Esophagus muscularis mucosa (tissue), 4 donors: ENCODE results near the gene PIP.

Experiments used
- EP300 ChIP-seq: sonication (generic); formaldehyde crosslinking; IDR thresholded peaks from one replicate; pipeline ENCODE4 v1.6.1; 2017; ENCODE audit warnings: antibody characterized with exemption
- POLR2A ChIP-seq: fragments of 450-650 bp; IDR thresholded peaks from one replicate; pipeline ENCODE4 v1.6.1; 2017; ENCODE audit warnings: antibody characterized with exemption, moderate library complexity, mild to moderate bottlenecking, low read depth
- POLR2AphosphoS5 ChIP-seq, 2 donors: sonication (generic); formaldehyde crosslinking; IDR thresholded peaks; one replicate each; pipeline ENCODE4 v1.6.1; 2017; ENCODE audit warnings: antibody characterized with exemption in 2 of 2
- TF ChIP-seq, protein P1 (sequence below), 3 experiments: fragments of 200-600 bp in 2 of 3; fragments of 450-650 bp in 1 of 3; sonication (generic) in 2 of 3; IDR thresholded peaks; one replicate each; pipeline ENCODE4 v1.5.1; 2017 to 2019; ENCODE audit warnings: antibody characterized with exemption in 3 of 3, mild to moderate bottlenecking in 2 of 3, moderate library complexity in 1 of 3

GRCh38 chr7:143131781-143132180 is at the start of gene PIP:
- no peak for TF ChIP-seq POLR2A
- TF ChIP-seq, protein P1, sequence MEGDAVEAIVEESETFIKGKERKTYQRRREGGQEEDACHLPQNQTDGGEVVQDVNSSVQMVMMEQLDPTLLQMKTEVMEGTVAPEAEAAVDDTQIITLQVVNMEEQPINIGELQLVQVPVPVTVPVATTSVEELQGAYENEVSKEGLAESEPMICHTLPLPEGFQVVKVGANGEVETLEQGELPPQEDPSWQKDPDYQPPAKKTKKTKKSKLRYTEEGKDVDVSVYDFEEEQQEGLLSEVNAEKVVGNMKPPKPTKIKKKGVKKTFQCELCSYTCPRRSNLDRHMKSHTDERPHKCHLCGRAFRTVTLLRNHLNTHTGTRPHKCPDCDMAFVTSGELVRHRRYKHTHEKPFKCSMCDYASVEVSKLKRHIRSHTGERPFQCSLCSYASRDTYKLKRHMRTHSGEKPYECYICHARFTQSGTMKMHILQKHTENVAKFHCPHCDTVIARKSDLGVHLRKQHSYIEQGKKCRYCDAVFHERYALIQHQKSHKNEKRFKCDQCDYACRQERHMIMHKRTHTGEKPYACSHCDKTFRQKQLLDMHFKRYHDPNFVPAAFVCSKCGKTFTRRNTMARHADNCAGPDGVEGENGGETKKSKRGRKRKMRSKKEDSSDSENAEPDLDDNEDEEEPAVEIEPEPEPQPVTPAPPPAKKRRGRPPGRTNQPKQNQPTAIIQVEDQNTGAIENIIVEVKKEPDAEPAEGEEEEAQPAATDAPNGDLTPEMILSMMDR (IDR thresholded peaks at IDR 0.05) = no peak
- TF ChIP-seq POLR2AphosphoS5 (IDR thresholded peaks at IDR 0.05) = no peak
- no peak for TF ChIP-seq EP300
